NCI-H1092 (cell line): ENCODE results near the gene E4F1.

Source experiments
- DNase-seq: peaks from one replicate; lab custom pipeline; 2025; lab: John Stamatoyannopoulos, UW

The E4F1 gene

GRCh38 chr16:2275476-2276367, 52.3 kb downstream of the E4F1 start:
- DNase-seq: no peak

GRCh38 chr16:2276368-2277195, 53.2 kb downstream of the E4F1 start:
- DNase-seq: no peak

- DNase-seq: no peak
Measured at GRCh38 chr16:2277466-2278271, 54.3 kb downstream of the E4F1 start.

- DNase-seq: no peak
Measured at GRCh38 chr16:2278272-2278608, 54.8 kb downstream of the E4F1 start.

- no peak for DNase-seq
Measured at GRCh38 chr16:2278956-2279800, 55.8 kb downstream of the E4F1 start.

GRCh38 chr16:2280461-2280860, 57.1 kb downstream of the E4F1 start:
- no peak for DNase-seq

GRCh38 chr16:2280981-2281542, 57.7 kb downstream of the E4F1 start:
- DNase-seq: no peak

GRCh38 chr16:2282262-2282661, 58.9 kb downstream of the E4F1 start:
- no peak for DNase-seq

DNA sequence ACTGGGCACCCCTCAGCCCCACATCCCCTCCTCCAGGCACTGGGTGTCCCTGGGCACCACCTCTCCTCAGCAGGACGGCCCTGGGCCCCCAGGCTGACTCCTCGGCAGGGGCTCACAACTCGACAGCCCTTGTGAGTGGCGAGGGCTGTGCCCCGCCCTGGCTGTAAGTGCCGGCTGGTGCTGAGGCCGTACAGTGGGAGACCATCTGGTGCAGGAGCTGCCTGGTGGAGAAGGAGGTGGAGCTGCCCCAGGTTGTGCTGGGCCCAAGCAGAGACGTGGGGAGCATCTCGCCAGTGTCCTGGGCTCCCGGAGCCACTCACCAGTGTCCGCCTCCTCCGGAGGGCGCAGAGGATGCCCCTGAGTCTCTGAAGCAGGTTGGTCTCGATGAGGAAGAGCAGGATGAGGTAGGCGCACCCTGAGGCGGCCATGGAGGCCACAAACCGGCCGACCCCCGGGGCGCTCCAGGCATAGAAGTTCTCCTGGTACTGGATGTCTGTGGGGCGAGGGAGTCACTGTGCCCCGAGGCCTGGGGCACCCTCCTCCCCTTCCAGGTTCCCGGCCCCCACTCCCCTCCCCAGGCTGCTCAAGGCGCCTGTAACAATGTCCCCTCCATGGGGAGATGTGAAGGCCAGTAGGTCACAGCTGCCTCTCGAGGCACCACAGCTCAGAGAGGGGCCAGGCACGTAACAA, 59.6 kb downstream of the E4F1 start:
- DNase-seq: no peak

- no peak for DNase-seq
Measured at GRCh38 chr16:2284001-2284770, 60.8 kb downstream of the E4F1 start.

GRCh38 chr16:2284797-2285576, 61.6 kb downstream of the E4F1 start:
- DNase-seq: no peak
